Prostate gland (tissue), 2 donors: ENCODE measurements around the gene MLF2. TPM values are rescaled to one million over a fixed set of nuclear protein-coding genes. Genes with fewer than 3 reads are reported as not detected.
"Not testable (repeated sequence)": the region's sequence is repeated elsewhere in the genome, so short reads cannot be mapped to it uniquely, and the experiment has no call there.

Experiments
- DNase-seq: peaks from one replicate; pipeline ENCODE4 v3.0.0-alpha.2; 2019; ENCODE audit warnings: low spot score
- H3K27ac ChIP-seq, 2 donors: fragments of 200-600 bp; sonication (generic); 2 replicates each; pipeline ENCODE4 v1.5.1; 2017 to 2019
- H3K27me3 ChIP-seq: fragments of 200-600 bp; sonication (generic); replicated peaks from 2 replicates; pipeline ENCODE4 v1.5.1; 2019; ENCODE audit not compliant: insufficient read depth
- H3K36me3 ChIP-seq, 2 donors: fragments of 200-600 bp; sonication (generic); 1 replicate in 1 of 2; 2 replicates in 1 of 2; pipeline versions ENCODE4 v1.5.1 to v1.8.1; 2017 to 2019
- H3K4me1 ChIP-seq: fragments of 200-600 bp; sonication (generic); replicated peaks from 2 replicates; pipeline ENCODE4 v1.5.1; 2019
- H3K4me3 ChIP-seq, 2 donors: fragments of 200-600 bp; sonication (generic); 2 replicates each; pipeline ENCODE4 v1.5.1; 2017 to 2019
- H3K9me3 ChIP-seq: fragments of 200-600 bp; sonication (generic); 2 replicates; pipeline ENCODE4 v1.5.1; 2017
- POLR2A ChIP-seq: fragments of 450-650 bp; IDR thresholded peaks from one replicate; pipeline ENCODE4 v1.6.1; 2016; ENCODE audit warnings: antibody characterized with exemption, mild to moderate bottlenecking
- POLR2AphosphoS5 ChIP-seq: sonication (generic); formaldehyde crosslinking; IDR thresholded peaks from one replicate; pipeline ENCODE4 v1.6.1; 2017; ENCODE audit warnings: antibody characterized with exemption
- WGBS: methylation state at CpG from one replicate; pipeline ENCODE4 v1.1.5; 2018; 5-methylcytosine and 5-hydroxymethylcytosine counted together
- intact Hi-C: fragments of 100-400 bp; cut with DNase I; formaldehyde crosslinking; loops from one replicate; pipeline ENCODE4 v1.14.2; 2022
- total RNA-seq, 2 donors: library from RNA; depleted of rRNA; stranded (reverse); fragments of >200 nt; gene quantifications; one replicate each; pipeline ENCODE4 v1.1.0, GENCODE V29; 2016
- TF ChIP-seq, protein P1 (sequence below), 4 experiments: fragments of 200-600 bp in 2 of 4; fragments of 450-650 bp in 2 of 4; sonication (generic) in 2 of 4; IDR thresholded peaks; 1 replicate in 3 of 4; 2 replicates in 1 of 4; pipeline ENCODE4 v1.5.1; 2016 to 2019; ENCODE audit warnings: antibody characterized with exemption in 4 of 4, mild to moderate bottlenecking in 2 of 4, moderate library complexity in 2 of 4

MLF2 gene
- total RNA-seq, 2 donors from 2014 or later, result 267 to 282 TPM

DNA sequence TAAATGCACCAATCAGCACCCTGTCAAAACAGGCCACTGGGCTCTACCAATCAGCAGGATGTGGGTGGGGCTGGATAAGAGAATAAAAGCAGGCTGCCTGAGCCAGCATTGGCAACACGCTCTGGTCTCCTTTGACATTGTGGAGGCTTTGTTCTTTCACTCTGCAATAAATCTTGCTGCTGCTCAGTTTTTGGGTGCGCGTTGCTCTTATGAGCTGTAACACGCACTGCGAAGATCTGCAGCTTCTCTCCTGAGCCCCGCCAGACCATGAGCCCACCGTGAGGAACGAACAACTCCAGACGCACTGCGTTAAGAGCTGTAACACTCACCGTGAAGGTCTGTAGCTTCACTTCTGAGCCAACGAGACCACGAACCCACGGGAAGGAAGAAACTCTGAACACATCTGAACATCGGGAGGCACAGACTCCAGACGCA is 44.0 kb downstream of the MLF2 start:
- TF ChIP-seq, protein P1, sequence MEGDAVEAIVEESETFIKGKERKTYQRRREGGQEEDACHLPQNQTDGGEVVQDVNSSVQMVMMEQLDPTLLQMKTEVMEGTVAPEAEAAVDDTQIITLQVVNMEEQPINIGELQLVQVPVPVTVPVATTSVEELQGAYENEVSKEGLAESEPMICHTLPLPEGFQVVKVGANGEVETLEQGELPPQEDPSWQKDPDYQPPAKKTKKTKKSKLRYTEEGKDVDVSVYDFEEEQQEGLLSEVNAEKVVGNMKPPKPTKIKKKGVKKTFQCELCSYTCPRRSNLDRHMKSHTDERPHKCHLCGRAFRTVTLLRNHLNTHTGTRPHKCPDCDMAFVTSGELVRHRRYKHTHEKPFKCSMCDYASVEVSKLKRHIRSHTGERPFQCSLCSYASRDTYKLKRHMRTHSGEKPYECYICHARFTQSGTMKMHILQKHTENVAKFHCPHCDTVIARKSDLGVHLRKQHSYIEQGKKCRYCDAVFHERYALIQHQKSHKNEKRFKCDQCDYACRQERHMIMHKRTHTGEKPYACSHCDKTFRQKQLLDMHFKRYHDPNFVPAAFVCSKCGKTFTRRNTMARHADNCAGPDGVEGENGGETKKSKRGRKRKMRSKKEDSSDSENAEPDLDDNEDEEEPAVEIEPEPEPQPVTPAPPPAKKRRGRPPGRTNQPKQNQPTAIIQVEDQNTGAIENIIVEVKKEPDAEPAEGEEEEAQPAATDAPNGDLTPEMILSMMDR (IDR thresholded peaks at IDR 0.05), result no peak
- no peak for TF ChIP-seq POLR2A
- TF ChIP-seq POLR2AphosphoS5, result no peak
- Histone ChIP-seq H3K27me3 (no peaks in the 10 kb centered on the region), H3K4me1 (no peaks in the 10 kb centered on the region), H3K27ac (no peak overlapping the region), H3K36me3 (no peaks in the 10 kb centered on the region), H3K9me3 (no peaks in the 10 kb centered on the region), H3K4me3 (no peak overlapping the region)
- no peak for DNase-seq
- intact Hi-C loops, result no loop called here
- 73% methylated on average over 16 of the region's 16 CpGs for WGBS

DNA sequence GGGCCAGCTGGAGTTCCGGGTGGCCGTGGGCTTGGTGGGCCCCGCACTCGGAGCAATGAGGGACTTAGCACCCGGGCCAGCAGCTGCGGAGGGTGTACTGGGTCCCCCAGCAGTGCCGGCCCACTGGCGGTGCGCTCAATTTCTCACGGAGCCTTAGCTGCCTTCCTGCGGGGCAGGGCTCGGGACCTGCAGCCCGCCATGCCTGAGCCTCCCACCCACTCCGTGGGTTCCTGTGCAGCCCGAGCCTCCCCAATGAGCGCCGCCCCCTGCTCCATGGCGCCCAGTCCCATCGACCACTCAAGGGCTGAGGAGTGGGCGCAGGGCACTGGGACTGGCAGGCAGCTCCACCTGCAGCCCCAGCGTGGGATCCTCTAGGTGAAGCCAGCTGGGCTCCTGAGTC is 44.6 kb downstream of the MLF2 start:
- H3K4me1 ChIP-seq, H3K4me3 ChIP-seq, DNase-seq, H3K27ac ChIP-seq, H3K27me3 ChIP-seq, H3K36me3 ChIP-seq, H3K9me3 ChIP-seq, intact Hi-C loops: not testable (repeated sequence)
- WGBS, result 86% methylated on average over 16 of the region's 21 CpGs

DNA sequence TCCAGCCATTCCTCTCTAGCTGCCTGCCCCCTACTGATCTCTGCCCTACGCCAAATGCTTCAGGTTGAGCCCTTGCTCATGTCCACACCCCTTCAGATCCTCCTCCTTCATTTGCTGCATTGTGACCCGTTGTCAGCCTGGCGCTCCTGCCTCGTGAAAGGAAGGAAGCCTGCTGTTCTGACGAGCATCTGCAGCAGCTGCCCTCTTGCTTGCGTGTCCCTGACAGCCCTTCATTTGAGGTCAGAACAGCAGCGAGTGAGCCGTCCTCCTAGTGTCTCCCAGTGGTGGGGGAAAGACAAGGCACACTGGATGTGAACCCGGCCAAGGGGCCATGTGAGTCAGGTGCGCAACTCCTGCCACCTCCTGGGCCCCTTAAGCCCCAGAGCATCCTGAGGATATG is 49.3 kb downstream of the MLF2 start:
- intact Hi-C loops, result no loop called here

DNA sequence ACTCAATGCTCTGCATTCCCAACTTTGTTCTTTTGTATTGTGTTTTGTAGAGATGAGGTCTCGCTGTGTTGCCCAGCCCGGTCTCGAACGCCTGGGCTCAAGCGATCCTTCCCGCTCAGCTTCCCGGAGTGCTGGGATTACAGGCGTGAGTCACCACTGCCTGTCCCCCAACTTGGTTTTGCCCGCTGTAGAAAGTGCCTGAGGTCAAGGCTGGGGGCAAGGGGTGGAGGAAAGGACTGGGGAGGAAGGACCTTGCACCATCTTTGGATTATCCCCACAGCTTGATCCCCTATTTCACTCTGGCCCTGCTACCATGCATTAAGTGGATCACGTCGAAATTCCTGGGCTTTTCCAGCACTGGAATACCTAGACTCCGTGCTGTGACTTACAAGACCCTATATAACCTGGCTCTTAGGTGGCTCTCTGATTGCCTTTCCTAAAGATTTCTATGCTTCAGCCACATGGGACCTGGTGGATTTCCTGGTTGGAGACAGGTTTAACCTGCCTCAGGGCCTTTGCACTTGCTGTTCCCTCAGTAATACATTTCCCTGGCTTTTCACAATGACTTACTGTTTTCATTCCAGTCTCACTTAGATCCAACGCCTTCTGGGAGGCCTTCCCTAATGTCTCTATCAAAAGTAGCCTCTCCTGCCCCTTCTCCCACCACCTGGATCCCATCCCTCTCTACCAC is 51.7 kb downstream of the MLF2 start:
- Histone ChIP-seq H3K36me3 (no peaks in the 10 kb centered on the region), H3K4me3 (peak overlapping the region; percentile 27 to 33), H3K27me3 (peaks cover 23% of the 10 kb centered on the region), H3K27ac (no peak overlapping the region), H3K4me1 (no peaks in the 10 kb centered on the region), H3K9me3 (no peaks in the 10 kb centered on the region)
- intact Hi-C loops, result no loop called here
- DNase-seq, result no peak
- TF ChIP-seq POLR2AphosphoS5 (no peak), POLR2A (no peak)
- TF ChIP-seq, protein P1 (IDR thresholded peaks at IDR 0.05), result no peak
- WGBS, result 27% methylated on average over 13 of the region's 13 CpGs

More for the DNA sequence above, 49.3 kb downstream of the MLF2 start:
- WGBS, result 18% methylated on average over 10 of the region's 10 CpGs
- Histone ChIP-seq H3K4me3 (no peak overlapping the region), H3K27ac (no peak overlapping the region), H3K27me3 (peaks cover 22% of the 10 kb centered on the region), H3K36me3 (no peaks in the 10 kb centered on the region), H3K4me1 (no peaks in the 10 kb centered on the region), H3K9me3 (no peaks in the 10 kb centered on the region)
- DNase-seq, result no peak
- no peak for TF ChIP-seq POLR2A
- no peak for TF ChIP-seq POLR2AphosphoS5
- TF ChIP-seq, protein P1 (IDR thresholded peaks at IDR 0.05), result no peak

DNA sequence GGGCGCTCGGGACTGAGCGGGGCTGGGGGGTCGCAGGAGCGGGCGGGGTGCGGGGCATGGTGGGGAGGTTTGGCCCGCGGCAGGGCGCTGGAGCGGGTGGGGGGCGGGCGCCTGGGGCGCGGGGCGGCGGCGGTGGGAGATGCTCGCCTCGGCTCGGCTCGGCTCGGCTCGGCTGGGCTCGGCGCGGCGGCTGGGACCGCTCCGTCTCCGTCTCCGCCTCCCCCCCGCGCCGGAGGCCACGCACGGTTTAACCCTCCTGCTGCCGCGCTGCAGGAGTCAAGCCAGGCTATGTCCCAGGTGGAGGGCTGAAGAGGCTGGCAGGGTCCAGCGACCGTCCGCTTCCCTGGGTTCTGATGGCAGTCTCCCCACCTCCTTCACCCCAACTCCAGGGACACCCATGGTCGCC is 52.3 kb downstream of the MLF2 start, which contains the start of gene PIANP:
Gene PIANP, minus strand, starts transcription at position 170 of the 406 bp plus-strand sequence. CDS start 2,754 bp downstream, outside the sequence.
- under 1% methylated on average over 15 of the region's 43 CpGs for whole genome bisulfite sequencing
- DNase-seq, result no peak
- no peak within 1 kb of the TSS for H3K27ac ChIP-seq
- H3K36me3 ChIP-seq, result no peaks in the 10 kb centered on the region
- TF ChIP-seq POLR2AphosphoS5 (no peak), POLR2A (no peak)
- TF ChIP-seq, protein P1 (IDR thresholded peaks at IDR 0.05), result no peak
- peak within 1 kb of the TSS; percentile 27 to 33 for H3K4me3 ChIP-seq
- intact Hi-C loops, result no loop called here
- H3K4me1 ChIP-seq, result no peaks in the 10 kb centered on the region
- H3K27me3 ChIP-seq, result peaks cover 23% of the 10 kb centered on the region
- no peaks in the 10 kb centered on the region for H3K9me3 ChIP-seq
